Stimulated activated CD4-positive, alpha-beta T cell treated with anti-CD3 and anti-CD28 coated beads, Interleukin-2, amount 100 ng/mL, for 4 hours (primary cell): Measurements from ENCODE around the gene ARPP19.
"Not testable (repeated sequence)": the region's sequence is repeated elsewhere in the genome, so short reads cannot be mapped to it uniquely, and the experiment has no call there.

Experiments
- DNase-seq: peaks from one replicate; pipeline ENCODE4 v3.0.0-alpha.2; 2020; ENCODE audit warnings: low read depth

ARPP19 gene

GRCh38 chr15:52512869-52513268 is 56.0 kb downstream of the ARPP19 start:
- DNase-seq: not testable (repeated sequence)

- no peak for DNase-seq
Observed at GRCh38 chr15:52511084-52511483, 57.7 kb downstream of the ARPP19 start.

- DNase-seq: no peak
Observed at GRCh38 chr15:52509500-52510245, 59.2 kb downstream of the ARPP19 start.

- DNase-seq: no peak
Observed at GRCh38 chr15:52506549-52506948, 62.3 kb downstream of the ARPP19 start.

GRCh38 chr15:52505151-52505550 is 63.7 kb downstream of the ARPP19 start:
- DNase-seq: no peak

- DNase-seq: no peak
Observed at GRCh38 chr15:52503788-52504496, 64.9 kb downstream of the ARPP19 start.

- no peak for DNase-seq
Observed at GRCh38 chr15:52502608-52503007, 66.2 kb downstream of the ARPP19 start.

GRCh38 chr15:52499506-52499905 is 69.3 kb downstream of the ARPP19 start:
- no peak for DNase-seq

GRCh38 chr15:52498706-52499105 is 70.1 kb downstream of the ARPP19 start:
- DNase-seq: no peak
